ENCODE data around the gene BCL2L12.
"Not testable (repeated sequence)": the region's sequence is repeated elsewhere in the genome, so short reads cannot be mapped to it uniquely, and the experiment has no call there.

BCL2L12 gene, protein sequence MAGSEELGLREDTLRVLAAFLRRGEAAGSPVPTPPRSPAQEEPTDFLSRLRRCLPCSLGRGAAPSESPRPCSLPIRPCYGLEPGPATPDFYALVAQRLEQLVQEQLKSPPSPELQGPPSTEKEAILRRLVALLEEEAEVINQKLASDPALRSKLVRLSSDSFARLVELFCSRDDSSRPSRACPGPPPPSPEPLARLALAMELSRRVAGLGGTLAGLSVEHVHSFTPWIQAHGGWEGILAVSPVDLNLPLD

DNA sequence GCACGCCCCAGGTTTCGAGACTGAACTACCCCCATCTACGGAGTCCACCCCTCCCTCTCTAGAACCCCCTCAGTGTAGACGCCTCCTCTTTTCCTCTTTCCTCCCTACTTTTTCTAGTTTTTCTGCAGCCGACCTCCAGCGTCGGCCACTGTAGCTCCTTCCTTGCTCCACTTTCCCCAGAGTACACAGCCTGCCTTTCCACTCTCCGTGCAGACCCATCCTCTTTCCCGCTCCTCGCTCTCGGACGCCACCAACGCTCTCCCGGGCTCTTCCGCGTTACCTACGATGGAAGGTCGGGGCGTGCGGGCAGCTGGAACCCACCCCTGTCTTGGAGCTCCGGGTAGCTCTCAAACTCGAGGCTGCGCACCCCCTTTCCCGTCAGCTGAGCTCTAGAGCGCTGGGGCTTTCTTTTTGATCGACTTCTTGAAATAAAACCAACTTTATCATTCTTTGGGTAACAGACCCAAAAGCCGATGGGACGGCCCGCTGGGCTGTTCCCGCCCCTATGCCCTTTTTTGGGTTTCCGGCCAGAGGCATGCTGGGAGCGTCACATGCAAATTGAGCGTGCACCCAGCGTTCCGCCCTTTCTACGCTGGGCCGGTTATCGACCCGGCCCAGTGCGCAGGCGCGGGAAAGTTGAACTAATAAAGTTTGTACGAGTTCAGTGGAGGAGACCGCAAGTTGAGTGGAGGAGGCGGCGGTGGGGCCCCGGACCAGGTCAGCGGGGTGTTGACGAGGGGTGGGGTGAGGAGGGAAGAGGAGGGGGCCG lies at the start of gene BCL2L12, which contains the start of gene IRF3:
Gene BCL2L12, plus strand, starts transcription at position 583 of the 769 bp plus-strand sequence. CDS start 760 bp downstream, outside the sequence.
Gene IRF3, minus strand, starts transcription at position 507 of the 769 bp plus-strand sequence. CDS start 1,019 bp downstream, outside the sequence.
- DNase-seq (ENCODE audit: low spot score): peak; percentile 98

DNA sequence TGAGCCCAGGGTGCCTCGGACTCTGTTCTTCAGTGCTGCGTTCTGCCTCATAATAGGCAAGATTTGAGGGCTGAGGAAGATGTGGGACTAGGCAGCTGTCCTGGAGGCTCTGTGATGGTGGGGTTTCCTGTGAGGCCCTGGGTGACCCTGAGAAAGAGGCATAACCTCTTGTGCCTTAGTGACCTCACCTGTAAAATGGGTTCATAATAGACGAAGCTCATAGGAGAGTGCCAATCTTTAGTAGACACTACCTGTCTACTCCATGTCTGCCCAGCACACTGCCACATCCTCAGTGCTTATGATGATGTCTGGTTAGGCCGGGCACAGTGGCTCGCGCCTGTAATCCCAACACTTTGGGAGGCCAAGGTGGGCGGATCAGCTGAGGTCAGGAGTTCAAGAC lies 49.2 kb upstream of the BCL2L12 start:
- DNase-seq (ENCODE audit: low spot score): no peak

DNA sequence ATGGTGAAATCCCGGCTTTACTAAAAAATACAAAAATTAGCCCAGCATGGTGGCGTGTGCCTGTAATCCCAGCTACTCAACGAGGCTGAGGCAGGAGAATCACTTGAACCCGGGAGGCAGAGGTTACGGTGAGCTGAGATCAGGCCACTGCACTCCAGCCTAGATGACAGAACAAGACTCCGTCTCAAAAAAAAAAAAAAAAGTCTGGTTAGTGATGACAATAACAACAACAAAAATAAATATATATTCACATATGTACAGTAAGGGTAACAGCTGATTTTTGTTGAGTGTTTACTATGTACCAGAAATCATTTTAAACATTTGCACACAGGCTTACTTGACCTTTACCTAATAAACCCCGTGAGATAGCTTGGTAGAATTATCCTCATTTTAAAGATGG lies 48.8 kb upstream of the BCL2L12 start:
- DNase-seq (ENCODE audit: low spot score): no peak

DNA sequence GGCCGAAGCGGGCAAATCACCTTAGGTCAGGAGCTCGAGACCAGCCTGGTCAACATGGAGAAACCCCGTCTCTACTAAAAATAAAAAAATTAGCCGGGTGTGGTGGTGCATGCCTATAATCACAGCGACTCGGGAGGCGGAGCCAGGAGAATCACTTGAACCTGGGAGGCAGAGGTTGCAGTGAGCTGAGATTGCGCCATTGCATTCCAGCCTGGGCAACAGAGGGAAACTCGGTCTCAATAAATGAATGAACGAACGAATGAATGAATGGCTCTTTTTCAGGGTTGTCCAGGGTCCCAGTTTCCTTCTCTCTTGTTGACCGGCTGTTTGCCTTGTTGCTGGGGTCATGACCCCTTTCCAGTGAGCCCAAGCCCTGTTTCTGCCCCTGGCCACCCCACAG lies 47.9 kb upstream of the BCL2L12 start:
- DNase-seq (ENCODE audit: low spot score): not testable (repeated sequence)

DNA sequence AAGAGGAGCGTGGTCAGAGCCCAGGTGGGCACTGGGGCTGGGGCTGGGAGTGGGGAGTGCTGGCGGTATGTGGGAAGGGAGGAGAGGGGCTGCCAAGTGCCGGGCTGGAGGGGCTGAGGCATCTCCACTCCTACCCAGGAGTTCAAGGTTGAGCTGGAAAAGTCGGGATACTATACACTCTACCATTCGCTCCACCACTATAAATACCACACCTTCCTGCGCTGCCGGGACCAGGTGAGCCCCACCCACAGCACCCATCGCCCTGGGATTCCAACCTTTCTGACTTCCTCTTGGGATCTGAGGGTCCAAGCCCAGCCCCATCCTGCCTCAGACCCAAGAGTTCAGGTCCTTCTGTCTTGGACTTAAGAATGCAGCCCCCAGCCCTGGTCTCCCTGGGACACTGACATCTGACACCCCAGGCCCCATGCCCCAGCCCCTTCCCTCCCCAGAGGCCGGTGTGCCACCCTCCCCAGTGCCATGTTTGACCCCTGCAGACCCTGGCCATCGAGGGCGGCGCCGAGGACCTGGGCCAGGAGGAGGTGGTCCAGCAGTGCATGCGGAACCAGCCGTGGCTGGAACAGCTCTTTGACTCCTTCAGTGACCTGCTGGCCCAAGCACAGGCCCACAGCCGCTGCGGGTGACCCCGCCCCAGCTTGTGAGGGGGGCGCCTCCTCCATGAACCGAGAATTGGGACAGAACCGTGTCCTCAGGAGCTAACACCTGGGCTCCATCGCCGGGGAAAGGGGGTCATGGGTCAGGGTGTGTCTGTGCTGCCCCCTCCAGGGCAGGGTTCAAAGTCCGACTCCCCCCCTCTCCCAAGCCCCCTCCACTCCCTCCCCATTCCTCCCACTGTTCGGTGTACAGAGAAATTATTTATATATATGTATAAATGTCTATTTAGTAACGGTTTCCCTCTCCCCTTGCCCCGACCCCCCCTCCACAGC lies 40.5 kb upstream of the BCL2L12 start:
- DNase-seq (ENCODE audit: low spot score): no peak

DNA sequence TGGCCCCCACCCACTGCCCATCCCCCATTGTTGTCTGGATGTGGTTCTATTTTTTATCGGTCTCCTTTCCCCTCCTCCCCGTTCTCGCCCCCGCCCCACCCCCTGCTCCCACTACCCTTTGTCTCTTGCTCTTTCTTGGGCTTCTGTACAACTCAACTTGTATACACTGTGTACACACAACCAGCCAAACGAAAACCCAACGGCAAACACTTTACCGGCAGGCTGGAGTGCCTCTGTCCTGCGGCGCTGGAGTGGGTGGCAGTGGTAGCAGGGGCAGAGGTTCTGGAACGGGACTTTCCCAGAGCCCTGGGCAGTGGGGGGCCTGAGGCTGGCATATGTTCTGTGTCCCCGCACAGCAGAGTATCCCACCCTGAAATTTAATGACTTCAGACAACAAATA lies 39.5 kb upstream of the BCL2L12 start:
- no peak for DNase-seq (ENCODE audit: low spot score)

DNA sequence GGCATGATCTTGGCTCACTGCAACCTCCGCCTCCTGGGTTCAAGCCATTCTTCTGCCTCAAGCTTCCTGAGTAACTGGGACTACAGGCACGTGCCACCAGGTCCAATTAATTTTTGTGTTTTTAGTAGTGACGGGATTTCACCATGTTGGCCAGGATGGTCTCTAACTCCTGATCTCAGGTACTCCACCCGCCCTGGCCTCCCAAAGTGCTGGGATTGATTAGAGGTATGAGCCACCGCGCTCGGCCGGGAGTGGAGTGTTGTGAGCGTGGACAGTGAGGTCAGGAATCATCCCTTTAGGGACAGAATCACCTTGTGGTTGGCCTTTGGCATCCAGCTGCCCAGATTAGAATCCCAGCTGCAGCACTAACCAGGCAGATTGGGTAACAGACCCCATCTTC lies 36.1 kb upstream of the BCL2L12 start:
- DNase-seq (ENCODE audit: low spot score): no peak

DNA sequence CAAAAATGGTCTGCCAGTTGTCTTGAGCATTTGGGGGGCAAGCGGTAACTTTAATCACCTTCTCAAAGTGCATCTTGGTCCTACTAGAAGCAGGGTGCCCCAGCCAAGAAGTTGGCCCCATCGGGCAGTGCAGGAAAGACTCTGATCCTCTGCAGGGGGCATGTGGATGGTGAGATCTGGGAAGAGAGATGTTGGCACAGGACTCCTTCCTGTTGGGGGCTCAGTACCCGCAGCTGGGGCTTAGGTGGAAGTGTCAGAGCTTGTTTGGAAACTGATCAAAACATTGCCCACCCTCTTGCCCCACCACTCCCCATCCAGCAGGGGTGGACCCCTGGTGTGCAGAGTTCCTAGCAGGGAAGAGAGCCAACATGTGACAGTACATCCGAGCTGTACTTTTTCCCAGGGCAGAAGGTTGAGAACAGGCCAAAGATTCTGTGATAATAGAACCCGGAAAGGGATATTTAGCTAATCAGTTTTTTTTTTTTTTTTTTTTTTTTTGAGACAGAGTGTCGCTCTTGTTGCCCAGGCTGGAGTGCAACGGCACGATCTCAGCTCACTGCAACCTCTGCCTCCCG lies 34.6 kb upstream of the BCL2L12 start:
- no peak for DNase-seq (ENCODE audit: low spot score)

DNA sequence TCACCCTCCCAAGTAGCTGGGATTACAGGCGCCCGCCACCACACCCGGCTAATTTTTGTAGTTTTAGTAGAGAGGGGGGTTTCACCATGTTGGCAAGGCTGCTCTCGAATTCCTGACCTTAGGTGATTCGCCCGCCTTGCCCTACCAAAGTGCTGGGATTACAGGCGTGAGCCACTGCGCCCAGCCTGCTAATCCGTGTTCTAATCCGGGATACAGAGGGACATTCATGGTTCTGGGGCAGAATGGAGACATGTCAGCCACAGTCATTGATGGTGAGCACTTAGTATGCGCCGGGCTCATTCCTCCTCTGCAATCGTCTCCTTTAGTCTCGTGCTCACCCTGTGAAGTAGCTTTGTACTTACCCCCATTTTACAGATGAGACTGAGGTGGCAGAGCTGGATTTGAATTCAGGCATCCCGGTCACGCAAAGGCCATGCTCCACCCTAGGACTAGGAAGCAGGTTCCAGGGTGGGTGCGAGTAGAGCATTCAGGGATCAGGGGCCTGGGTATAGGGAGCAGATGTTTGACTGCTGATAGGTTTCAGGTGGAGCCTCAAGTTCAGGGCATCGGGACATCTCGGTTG lies 34.0 kb upstream of the BCL2L12 start:
- no peak for DNase-seq (ENCODE audit: low spot score)

DNA sequence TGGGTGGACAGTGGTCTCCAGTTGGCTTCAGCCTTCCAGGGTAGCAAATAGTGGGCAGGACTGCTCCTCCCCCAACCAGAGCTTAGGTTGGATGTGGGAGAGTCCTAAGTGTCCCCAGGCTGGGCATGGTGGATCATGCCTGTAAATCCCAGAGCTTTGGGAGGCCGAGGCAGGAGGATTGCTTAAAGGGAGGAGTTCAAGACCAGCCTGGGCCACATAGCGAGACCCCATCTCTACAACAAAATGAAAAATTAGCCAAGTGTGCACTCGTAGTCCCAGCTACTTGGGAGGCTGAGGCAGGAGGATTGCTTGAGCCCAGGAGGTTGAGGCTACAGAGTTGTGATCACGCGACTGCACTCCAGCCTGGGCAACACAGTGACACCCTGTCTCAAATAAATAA lies 33.2 kb upstream of the BCL2L12 start:
- no peak for DNase-seq (ENCODE audit: low spot score)

DNA sequence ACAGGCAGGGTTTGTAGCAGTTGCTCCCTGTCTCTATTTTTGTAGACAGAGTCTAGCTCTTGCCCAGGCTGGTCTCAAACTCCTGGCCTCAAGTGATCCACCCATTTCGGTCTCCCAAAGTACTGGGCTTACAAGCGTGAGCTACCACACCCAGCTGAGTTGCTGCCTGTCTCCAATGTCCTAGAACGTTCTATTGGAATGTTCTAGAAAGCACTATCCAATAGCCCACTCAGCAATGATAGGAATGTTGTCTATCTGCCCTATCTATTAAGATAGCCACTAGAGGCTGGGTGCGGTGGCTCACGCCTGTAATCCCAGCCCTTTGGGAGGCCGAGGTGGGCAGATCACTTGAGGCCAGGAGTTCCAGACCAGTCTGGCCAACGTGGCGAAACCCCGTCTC lies 32.5 kb upstream of the BCL2L12 start:
- not testable (repeated sequence) for DNase-seq (ENCODE audit: low spot score)

DNA sequence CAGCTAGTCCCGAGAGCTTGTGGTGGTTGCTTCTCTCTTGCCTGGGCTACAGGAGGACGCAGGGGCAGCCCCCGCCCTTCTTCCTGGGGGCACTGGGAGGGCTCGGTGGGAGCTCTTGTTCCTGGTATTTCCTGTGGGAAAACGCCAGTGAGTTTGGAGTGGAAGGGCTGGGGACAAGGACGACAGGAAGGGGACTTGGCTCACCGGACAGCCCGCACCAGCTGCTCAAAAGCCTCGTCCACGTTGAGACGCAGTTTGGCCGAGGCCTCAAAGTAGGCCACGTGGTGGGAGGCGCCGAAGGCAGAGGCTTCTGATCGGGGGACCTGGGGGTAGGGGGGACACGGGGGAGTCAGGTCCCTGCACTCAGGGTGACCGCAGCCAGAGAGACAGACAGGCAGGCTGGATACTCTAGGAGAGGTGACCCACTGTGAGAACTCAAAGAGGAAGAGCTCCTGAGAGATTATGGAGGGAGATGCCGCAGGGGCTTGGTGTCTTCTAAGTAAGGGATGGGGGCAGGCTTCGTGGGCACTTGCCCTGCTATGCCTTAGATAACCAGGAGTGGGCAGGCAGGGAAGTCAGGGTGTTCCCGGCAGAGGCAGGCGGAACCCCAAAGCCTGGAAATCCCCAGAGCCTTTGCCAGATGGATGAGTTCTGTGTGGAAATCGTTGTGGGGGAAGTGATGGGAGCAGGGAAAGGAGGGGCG lies 30.1 kb upstream of the BCL2L12 start:
- no peak for DNase-seq (ENCODE audit: low spot score)

DNA sequence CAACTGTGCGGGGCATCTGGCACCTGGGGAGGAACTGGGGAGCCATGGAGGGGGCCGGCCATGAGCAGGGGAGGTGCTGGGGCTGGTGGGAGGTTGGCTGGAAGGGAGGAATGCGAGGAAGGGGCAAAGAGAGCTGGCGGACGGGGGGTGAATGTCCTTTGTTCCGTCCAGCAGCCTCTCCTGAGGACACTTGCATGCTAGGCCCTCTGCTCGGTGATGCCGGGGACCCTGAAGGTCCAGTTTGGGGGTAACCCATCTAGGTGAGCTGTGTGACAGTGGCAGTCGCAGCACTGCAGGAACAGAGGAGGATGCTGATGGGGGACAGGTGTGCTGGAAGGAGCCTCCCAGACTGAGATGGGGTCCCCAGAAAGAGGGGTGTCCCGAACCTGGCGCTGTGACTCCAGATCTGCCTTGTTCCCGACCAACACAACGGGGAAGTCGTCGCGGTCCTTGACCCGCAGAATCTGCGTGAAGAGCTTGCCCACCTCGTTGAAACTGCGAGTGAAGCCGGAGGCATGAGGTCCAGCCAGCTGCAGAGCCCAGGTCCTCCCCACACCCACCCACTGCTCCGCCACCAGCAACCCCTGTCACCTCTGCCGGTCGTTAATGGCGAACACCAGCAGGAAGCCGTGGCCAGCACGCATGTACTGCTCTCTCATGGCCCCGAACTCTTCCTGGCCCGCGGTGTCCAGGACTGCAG lies 29.4 kb upstream of the BCL2L12 start:
- no peak for DNase-seq (ENCODE audit: low spot score)

DNA sequence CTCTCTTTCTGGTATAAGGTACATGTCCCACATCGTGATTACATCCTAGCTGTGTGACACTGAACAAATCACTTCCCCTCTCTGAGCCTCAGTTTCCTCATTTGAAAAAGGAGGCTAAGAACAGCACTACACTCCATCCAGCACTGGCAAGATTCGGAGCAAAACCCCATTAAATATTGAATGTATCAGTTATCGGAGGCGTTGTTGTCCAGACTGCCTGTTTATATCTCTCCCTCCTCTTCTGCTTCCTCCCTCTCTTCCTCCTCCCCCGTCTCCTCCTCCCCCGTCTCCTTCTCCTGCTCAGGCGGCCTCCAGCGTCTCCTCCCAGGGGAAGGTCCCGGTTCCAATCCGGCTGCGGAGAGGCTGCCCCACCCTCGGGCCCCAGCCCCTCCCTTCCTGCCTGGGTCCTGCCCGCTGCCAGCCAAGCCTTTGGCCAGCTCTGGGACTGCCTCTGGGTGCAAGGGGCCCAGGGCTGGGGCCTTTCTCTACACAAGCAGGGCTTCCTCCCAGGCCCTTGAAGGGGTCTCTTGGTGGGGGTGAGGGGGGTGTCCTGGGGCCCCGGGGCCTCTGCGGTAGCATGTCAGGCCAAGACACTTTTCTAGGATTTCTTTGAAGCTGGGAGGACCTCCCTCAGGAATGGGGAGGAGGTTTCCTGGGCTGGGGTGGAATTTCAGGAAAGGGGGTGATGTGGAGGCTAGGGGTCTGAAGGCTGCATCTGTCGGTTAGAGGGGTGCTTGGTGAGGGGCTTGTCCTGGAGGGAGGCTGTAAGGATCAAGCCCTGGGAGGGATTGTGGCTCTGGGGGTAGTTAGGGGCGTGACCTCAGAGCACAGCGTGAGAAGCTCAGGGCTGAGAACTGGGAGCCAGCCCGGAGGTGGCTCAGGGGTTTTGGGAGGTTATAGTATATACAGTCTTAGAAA lies 27.7 kb upstream of the BCL2L12 start:
- DNase-seq (ENCODE audit: low spot score): no peak

DNA sequence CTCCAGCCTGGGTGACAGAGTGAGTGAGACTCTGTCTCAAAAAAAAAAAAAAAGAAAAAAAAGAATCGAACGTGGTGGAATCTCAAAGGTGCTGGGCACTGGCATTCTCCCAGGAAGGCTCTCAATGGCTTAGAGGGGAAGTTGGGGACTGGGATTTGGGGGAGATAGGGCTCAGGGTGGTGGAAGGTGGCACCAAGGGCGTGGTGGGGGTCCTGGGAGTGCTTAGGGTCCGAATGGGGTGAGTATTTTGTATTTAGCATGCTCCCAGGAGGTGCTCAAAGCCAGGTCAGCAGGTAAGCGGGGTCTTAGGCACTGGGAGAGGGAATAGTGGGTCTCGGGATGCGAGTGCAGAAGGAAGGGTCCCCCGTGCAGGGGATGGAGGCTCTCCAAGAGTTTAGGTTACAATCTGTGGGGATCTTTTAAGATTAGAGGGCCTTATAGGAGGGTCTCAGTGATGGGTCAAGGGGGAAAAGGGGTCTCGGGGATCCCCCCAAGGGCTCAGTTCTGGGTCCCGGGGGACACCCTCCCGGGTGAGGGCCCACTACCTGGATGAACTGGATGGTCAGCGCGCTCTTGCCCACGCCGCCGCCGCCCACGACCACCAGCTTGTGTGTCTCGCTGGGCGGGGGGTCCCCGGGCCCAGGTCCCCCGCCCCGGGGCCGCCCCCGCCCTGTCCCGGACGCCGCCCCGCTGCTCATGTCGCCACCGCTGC lies 26.2 kb upstream of the BCL2L12 start:
- no peak for DNase-seq (ENCODE audit: low spot score)

DNA sequence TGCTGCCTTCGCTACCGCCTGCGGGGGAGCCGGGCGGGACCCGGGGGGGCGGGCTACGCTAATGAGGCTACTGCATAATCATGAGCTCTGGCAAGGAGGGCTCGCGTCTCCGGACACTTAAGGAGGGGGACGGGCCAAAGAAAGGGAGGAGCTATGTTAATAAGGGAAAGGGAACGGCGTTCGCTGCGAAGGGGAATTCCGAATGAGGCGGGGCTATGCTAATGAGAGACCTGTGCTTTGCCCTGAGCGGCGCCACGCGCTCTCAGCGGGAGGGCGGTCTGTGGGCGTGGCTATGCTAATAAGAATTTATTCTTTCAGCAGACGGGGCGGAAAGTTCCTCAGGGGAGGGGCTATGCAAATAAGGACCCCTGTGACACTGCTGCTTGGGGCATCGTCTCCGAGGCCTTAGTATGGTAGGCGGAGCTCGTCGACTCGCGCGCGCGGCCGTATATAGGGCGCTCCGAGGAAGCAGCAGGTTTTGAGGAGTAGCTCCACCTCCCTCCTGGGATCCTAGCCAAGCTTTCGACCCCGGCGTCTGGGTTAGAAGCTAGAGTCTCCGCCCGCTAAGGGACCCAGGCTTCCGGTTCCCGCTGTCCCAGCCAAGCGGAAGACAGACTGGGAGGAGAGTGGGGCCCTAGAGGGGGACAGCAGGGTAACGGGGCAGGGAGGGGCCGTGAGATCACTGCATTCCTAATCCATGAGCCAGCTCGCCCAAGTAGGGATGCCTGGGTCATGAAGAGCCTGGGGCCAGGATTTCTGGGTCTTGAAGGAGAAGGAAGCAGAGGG lies 25.4 kb upstream of the BCL2L12 start, which contains the start of gene RRAS:
Gene RRAS, minus strand, starts transcription at position 31 of the 786 bp plus-strand sequence. CDS start 45 bp downstream, outside the sequence.
- peak; percentile 97 for DNase-seq (ENCODE audit: low spot score)

DNA sequence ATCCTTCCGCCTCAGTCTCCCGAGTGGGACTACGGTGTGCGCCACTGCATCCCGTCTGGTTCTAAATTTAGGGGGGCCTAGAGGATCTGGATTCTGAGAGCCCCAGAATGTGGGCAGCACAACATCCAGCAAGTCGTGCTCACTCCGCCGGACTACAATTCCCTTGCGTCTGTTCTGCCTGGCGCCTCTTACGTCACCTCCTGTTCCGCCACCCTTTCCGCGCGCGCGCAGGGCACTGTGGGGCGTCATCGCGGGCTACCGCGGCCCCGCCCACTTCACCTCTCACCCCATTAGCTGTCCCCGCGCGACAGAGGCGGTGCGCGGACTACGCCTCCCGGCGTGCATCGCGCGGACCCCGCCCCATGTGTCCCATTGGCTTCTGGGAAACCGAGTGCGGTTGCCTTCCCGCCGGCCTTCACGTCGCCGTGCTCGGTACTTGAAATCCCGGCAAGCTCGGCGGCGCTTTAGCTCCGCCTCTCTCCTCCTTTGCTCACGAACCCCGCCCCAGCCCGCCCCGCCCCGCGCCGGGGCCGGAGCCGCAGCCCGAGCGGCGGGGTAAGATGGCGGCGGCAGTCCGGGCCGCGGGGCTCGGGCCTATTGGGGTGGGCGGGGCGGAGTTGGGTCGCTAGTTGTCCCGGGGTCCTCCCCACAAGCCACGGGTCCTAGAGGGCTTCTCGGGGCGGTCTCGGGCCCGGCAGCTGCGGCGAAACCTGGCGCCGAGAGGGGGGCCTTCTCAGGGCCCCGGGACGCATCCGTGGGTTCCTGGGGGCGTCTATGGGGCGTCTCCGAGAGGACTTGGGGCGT lies 23.8 kb upstream of the BCL2L12 start, which contains the start of gene SCAF1:
Gene SCAF1, plus strand, starts transcription at position 522 of the 804 bp plus-strand sequence. CDS start 2,818 bp downstream, outside the sequence.
- peak; percentile 96 for DNase-seq (ENCODE audit: low spot score)

Data from germinal center (tissue), 1 donor.